ENCODE measurements around the gene SAMSN1.
"Not testable (repeated sequence)": the region's sequence is repeated elsewhere in the genome, so short reads cannot be mapped to it uniquely, and the experiment has no call there.

Gene SAMSN1

DNA sequence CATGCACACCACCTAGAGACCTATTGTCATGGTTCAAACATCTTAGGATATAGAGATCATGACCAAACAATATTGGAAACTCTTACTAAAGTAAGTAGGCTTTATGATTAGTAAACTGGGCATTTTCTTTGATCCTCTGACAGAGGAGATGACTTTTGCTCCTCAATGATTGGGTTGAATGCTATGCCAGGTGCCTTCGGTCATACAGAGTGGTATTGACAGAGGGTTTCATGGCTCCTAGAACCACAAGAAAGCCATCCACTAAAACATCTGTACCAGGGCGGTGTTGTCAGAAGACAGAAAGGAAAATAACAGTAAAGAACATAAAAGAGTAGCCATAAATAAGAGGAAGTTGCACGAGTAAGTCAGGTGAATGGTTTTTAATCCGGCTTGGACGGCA is 20.8 kb upstream of the SAMSN1 start:
- DNase-seq (ENCODE audit: low read depth in 2 of 2): no peak

DNA sequence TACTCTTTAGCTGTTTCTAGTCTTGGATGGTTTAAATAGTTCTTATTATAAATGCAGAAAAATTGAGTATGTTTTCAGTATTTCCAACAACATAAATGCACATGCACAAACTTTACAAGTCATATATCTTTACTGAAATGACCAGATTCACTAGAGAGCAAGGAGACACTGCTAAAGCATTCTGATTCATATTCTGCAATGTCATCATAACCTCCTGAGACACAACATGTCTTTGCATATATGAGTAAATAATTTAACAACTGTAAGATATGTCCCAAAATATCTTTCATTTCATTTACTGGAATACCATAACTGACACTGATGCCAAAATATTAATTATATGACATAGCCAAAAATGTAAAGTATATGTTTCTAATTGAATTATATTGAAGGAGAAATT is 16.8 kb upstream of the SAMSN1 start:
- no peak for DNase-seq (ENCODE audit: low read depth in 2 of 2)

- DNase-seq (ENCODE audit: low read depth in 2 of 2): no peak
These were observed 14.4 kb upstream of the SAMSN1 start for GRCh38 chr21:14560555-14560954.

DNA sequence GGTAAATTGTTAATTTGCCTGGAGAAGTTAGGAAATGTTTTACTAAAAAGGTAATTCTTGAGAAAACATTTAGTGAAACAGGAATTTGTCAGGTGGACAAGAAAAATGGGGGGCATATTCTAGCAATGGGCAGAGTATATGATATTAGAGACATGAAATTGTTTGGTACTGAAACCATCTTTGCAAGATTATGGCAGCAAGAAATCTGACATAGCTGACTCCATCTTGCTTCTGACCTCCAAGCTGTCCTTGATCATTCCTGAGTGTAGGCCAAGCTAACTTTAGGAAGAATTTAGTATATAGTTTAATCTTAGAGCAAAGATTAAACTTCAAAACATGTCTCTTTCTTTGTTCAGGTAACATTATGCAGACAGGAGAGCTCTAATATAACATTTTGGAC is 14.0 kb upstream of the SAMSN1 start:
- DNase-seq (ENCODE audit: low read depth in 2 of 2): no peak

DNA sequence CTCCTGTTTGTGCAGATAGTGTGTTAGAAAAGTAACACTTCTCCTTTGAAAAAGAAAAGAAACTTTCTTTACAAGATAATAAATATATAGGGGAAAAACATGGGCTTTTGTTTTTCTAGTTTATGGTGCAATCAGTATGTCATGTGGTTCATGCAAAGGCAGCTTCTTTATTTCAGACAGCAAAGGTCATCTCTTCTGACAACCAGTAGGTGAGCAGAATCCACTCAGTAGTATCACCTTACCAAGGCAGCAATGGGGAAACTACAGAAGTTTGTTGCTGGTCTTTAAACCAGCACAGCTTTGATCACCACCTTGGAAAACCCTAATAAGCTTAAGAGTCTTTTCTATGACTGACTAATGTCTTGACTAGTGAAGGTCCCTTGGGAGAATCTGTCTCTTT is 13.0 kb upstream of the SAMSN1 start:
- DNase-seq (ENCODE audit: low read depth in 2 of 2): no peak

GRCh38 chr21:14557413-14557812 is 11.3 kb upstream of the SAMSN1 start:
- no peak for DNase-seq (ENCODE audit: low read depth in 2 of 2)

GRCh38 chr21:14554948-14555347 is 8.8 kb upstream of the SAMSN1 start:
- DNase-seq (ENCODE audit: low read depth in 2 of 2): no peak

GRCh38 chr21:14553422-14553821 is 7.3 kb upstream of the SAMSN1 start:
- no peak for DNase-seq (ENCODE audit: low read depth in 2 of 2)

DNA sequence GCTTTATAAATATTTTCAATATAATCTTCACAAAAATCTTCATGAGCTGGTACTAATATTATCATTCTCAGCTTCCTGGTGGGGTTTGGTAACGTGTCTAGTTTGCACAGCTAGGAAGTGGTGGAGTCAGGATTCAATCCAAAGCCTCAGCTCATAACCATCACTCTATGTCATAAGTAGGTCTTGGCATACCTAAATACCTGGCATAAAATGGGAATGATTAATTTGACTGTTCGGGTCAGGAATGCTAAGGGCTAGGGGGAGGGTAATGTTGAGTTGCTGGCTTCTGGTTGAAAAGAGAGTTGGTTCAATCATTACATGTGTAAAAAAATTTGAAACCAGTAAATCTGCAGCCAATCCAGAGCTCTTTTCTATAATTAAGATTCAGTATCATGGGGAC is 5.6 kb upstream of the SAMSN1 start:
- DNase-seq (ENCODE audit: low read depth in 2 of 2): no peak

DNA sequence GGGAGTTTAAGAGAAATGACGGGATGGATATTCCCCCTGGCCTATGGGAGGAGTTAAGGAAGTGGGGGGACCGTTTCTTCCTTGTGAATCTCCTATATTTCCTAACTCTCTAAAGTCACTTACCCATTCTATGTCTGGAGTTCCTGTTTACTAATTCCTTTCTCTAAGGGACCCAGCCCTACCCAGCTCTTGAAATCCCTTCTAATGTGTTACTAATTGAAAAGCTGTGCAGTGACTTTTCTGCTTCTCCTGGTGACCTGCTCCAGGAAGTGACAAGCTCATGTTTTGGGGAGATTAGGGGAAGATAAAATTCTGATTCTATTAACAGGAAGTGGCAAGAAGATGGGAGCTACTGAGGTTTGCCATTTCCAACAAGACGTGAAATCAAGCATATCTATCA is 4.0 kb upstream of the SAMSN1 start:
- no peak for DNase-seq (ENCODE audit: low read depth in 2 of 2)

DNA sequence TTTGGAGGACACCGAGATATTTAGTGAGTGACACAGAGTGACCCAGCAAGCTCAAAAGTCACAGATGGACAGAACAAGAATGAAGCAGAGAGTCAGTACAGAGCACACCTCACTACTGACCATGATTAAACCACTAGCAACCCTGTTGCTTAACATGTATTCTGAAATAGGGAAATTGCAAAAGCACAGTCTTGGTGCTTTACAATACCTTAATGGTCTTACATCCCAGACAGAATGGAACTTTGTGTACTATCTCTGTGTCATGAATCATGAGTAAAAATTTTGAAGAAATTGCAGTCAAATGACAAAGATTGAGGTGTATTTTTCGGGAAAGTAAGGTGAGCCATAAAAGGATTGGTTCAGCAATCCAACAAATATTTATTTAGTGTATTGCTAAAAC is 2.7 kb upstream of the SAMSN1 start:
- no peak for DNase-seq (ENCODE audit: low read depth in 2 of 2)

DNA sequence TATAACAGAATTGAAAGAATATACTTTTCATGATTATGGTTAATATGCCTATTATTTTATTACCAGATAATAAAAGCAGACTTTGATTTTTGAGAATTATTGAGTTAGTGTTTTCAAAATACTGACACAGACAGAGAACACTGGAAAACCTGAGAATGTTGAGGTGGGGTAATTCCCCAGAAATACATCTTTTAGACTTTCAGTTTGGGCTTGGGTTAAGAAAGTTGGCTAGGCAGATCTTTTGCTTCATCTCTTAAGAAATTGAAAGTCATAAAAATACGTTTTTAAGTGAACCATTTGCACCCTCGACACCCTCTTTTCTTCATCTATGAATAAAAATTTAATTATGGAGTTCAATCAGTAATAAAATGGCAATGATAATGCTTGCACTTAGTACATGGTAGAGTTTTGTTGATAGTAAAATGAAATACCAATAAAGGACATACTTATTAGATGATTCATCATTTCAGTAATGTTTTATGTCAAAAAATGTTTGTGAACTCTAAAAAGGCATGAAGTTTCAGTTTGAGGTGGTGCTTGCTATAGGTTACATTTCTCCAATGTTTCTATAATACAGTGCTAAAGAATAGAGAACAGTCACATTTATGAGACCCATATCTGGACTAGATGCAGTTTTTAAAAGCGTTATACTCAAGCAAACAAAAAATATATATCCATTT is 1.9 kb upstream of the SAMSN1 start:
- DNase-seq (ENCODE audit: low read depth in 2 of 2): no peak

DNA sequence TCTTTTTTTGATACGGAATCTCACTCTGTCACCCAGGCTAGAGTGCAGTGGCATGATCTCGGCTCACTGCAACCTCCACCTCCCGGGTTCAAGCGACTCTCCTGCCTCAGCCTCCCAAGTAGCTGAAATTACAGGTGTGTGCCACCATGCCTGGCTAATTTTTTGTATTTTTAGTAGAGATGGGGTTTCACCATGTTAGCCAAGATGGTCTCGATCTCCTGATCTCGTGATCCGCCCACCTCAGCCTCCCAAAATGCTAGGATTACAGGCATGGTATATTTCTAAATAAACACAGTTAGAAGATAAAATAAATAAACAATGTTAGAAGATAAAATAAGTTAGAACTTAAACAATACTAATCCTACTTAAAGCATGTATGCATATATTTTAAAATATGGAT is 604 bp upstream of the SAMSN1 start:
- DNase-seq (ENCODE audit: low read depth in 2 of 2): not testable (repeated sequence)

DNA sequence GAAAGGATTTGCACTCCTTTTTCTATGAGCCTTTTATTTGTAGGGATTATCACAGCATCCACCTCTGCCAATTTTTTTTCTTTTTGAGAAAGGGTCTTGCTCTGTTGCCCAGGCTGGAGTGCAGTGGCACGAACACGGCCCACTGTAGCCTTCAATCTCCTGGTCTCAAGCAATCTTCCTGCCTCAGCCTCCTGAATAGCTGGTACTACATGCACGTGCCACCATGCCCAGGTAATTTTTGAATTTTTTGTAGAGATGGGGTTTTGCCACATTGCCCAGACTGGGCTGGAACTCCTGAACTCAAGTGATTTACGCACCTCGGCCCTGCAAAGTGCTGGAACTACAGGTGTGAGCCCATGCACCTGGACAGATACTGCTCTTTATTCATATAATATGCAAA is 2.1 kb downstream of the SAMSN1 start:
- DNase-seq (ENCODE audit: low read depth in 2 of 2): no peak

- DNase-seq (ENCODE audit: low read depth in 2 of 2): no peak
These were observed 3.5 kb downstream of the SAMSN1 start for GRCh38 chr21:14542638-14543037.

DNA sequence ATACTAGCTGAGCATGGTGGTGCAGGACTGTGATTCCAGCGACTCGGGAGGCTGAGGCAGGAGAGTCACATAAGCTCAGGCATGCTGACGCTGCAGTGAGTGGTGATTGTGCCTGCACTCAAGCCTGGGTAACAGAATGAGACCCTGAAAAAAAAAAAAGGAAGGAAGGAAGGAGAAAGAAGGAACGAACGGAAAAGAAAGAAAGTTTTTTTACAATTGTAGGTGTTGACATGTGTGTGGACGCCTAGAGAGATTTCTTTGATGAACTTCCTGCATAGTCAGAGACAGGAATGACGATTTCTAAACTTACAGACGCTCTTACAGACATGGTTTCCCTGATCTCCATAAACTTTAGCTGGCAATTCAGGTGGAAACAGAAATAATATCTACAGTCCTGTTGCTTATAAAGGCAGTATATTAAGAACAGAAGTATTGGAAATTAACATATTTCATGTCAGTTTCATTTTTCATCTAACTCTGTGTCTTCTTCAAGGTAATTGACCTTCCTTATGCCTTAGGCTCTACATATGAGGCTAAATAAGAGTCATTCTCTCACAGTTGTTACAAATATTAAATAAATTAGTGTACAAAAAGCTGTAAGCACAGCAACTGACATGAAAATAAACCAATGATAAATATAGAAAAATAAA is 4.1 kb downstream of the SAMSN1 start:
- no peak for DNase-seq (ENCODE audit: low read depth in 2 of 2)

GRCh38 chr21:14538483-14538882 is 7.6 kb downstream of the SAMSN1 start:
- DNase-seq (ENCODE audit: low read depth in 2 of 2): no peak

- no peak for DNase-seq (ENCODE audit: low read depth in 2 of 2)
These were observed 9.2 kb downstream of the SAMSN1 start for GRCh38 chr21:14536929-14537328.

GRCh38 chr21:14535702-14536101 is 10.4 kb downstream of the SAMSN1 start:
- DNase-seq (ENCODE audit: low read depth in 2 of 2): no peak

DNA sequence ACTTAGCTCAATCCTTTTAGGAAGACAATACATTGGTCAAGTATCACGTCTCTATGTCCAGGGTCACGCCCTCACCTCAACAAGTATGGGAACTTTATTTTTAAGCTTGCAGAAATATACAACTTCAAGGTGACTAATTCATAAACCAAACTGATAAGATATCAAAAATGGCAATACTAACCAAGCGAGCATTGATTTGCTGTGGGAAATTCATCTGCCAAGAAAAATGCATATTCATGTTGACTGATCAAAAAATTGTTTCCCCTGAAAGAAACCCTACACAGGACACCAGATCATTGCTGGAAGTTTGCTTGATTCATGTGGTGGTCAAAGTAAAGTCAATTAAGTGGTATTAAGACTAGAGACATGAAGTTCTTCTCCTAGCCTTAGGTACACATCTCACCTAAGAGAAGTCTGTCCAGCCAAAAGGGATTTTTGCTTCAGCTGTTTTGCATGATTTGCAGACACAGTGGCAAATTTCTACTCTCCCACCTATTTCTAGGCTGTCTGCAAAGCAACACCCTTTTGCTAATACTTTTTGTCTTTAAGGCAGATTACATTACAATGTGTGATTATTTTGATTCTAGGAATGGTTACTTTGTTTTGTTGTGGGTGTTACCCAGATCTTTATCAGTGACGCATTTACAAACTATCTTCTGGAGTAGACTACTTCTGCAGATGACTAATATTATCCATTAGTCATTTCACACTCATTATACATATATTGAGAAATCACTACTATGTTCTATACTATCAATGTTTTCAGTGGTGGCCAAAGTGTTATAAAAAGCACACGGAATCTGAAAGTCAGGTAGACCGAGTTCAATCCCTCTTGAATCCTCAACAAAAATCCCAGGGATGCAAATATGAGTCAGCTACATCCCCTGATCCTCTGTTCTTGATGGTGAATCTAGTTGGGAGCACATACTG is 12.4 kb downstream of the SAMSN1 start:
- no peak for DNase-seq (ENCODE audit: low read depth in 2 of 2)

GRCh38 chr21:14531757-14532316 is 14.3 kb downstream of the SAMSN1 start:
- DNase-seq (ENCODE audit: low read depth in 2 of 2): no peak

DNA sequence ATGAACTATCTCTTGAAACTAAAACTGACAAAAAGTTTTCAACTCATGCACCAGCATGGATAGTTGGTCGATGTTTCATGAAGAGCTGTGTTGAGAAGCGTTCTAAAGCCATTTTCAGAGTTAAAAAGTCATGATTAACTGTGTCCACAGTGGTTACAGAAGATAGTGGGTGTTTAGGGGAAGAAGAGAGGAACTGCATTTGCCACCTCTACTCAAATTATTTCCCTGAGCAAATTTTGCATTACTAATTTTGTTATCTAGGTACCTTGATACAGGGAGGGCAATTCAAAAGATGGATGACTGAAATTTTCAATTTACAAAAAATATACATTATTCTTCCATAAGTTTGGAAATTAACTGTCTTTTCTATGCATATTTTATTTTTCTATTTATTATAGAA is 15.5 kb downstream of the SAMSN1 start:
- no peak for DNase-seq (ENCODE audit: low read depth in 2 of 2)
